NCI-H1417 treated with DMSO at 0.1 percent for 48 hours (cell line): ENCODE measurements around the gene CYB5RL.

Experiments used
- DNase-seq: peaks from one replicate; lab custom pipeline; 2025; lab: John Stamatoyannopoulos, UW

CYB5RL gene

GRCh38 chr1:54159733-54160316 is 40.0 kb downstream of the CYB5RL start:
- no peak for DNase-seq

- DNase-seq: no peak
Measured at GRCh38 chr1:54158071-54158470, 41.8 kb downstream of the CYB5RL start.

GRCh38 chr1:54157401-54157800 is 42.4 kb downstream of the CYB5RL start:
- no peak for DNase-seq

GRCh38 chr1:54156986-54157385 is 42.8 kb downstream of the CYB5RL start:
- DNase-seq: no peak

- DNase-seq: no peak
Measured at GRCh38 chr1:54156201-54156600, 43.6 kb downstream of the CYB5RL start.

GRCh38 chr1:54153535-54154439 is 46.0 kb downstream of the CYB5RL start:
- DNase-seq: no peak

GRCh38 chr1:54152696-54153095 is 47.1 kb downstream of the CYB5RL start, which contains the start of gene CDCP2:
Gene CDCP2 (minus strand): TSS chr1:54153000. CDS start chr1:54152922, 78 bp downstream.
- no peak for DNase-seq

- no peak for DNase-seq
Measured at GRCh38 chr1:54151013-54151412, 48.8 kb downstream of the CYB5RL start.
